Measurements from ENCODE around the gene BMP7. TPM values are rescaled to one million over a fixed set of nuclear protein-coding genes. Genes with fewer than 3 reads are reported as not detected.

Gene BMP7
- total and polyA plus RNA-seq, 2 experiments from 2014 or later = 15.9 to 22.8 TPM

DNA sequence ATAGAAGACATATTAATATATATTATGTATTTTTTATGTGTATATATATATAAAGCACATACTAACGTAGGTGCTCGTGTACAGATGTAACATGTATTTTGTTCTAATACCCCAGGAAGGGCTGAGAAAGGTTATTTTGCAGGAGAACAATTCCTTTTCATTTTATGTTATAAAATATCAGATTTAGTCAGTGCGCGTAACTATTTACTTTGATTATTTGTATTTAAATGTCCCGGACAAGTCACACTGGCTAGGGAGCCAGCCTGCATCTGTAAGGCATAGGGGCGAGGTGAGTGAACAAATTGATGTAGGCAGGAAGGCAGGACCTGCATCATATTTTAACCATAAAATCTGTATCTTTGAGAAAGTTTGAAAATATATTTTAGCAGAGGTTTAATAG lies 74.1 kb downstream of the BMP7 start:
- H3K9me3 Mint-ChIP-seq = no peaks in the 10 kb centered on the region; the same call in 2 of the 3 replicates
- no peak overlapping the region for H3K4me2 ChIP-seq
- H4K20me1 ChIP-seq (replicated peaks; ENCODE audit: insufficient read depth) = no peaks in the 10 kb centered on the region; the same call in 1 of the 2 replicates
- no peak overlapping the region for H2AFZ ChIP-seq
- H3K4me1 Mint-ChIP-seq = peaks cover 3% of the 10 kb centered on the region; the same call in 1 of the 3 replicates
- no peak overlapping the region for H3K4me3 ChIP-seq
- H3F3A ChIP-seq (replicated peaks; ENCODE audit: low read depth) = no peaks in the 10 kb centered on the region
- no peak overlapping the region for H3K4me3 Mint-ChIP-seq
- H3K36me3 ChIP-seq (ENCODE audit: insufficient read depth) = no peaks in the 10 kb centered on the region
- no peak overlapping the region for H3K27ac ChIP-seq (ENCODE audit: low read depth)
- no peaks in the 10 kb centered on the region for H3K4me1 ChIP-seq (ENCODE audit: insufficient read depth)
- no peaks in the 10 kb centered on the region for H3K27me3 ChIP-seq (ENCODE audit: insufficient read depth)
- TF ChIP-seq, protein P1, sequence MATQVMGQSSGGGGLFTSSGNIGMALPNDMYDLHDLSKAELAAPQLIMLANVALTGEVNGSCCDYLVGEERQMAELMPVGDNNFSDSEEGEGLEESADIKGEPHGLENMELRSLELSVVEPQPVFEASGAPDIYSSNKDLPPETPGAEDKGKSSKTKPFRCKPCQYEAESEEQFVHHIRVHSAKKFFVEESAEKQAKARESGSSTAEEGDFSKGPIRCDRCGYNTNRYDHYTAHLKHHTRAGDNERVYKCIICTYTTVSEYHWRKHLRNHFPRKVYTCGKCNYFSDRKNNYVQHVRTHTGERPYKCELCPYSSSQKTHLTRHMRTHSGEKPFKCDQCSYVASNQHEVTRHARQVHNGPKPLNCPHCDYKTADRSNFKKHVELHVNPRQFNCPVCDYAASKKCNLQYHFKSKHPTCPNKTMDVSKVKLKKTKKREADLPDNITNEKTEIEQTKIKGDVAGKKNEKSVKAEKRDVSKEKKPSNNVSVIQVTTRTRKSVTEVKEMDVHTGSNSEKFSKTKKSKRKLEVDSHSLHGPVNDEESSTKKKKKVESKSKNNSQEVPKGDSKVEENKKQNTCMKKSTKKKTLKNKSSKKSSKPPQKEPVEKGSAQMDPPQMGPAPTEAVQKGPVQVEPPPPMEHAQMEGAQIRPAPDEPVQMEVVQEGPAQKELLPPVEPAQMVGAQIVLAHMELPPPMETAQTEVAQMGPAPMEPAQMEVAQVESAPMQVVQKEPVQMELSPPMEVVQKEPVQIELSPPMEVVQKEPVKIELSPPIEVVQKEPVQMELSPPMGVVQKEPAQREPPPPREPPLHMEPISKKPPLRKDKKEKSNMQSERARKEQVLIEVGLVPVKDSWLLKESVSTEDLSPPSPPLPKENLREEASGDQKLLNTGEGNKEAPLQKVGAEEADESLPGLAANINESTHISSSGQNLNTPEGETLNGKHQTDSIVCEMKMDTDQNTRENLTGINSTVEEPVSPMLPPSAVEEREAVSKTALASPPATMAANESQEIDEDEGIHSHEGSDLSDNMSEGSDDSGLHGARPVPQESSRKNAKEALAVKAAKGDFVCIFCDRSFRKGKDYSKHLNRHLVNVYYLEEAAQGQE (IDR thresholded peaks at IDR 0.05; ENCODE audit: unreplicated experiment) = no peak
- TF ChIP-seq STAT1 (IDR thresholded peaks at IDR 0.05; ENCODE audit: unreplicated experiment) (no peak), JUNB (IDR thresholded peaks at IDR 0.05; ENCODE audit: unreplicated experiment) (no peak), CREB1 (CRISPR knock-in tag; IDR thresholded peaks at IDR 0.05; ENCODE audit: low read depth) (no peak), ZNF114 (CRISPR knock-in tag; IDR thresholded peaks at IDR 0.05) (no peak), EZH2phosphoT487 (IDR thresholded peaks at IDR 0.05; ENCODE audit: unreplicated experiment) (no peak), NANOG (IDR thresholded peaks at IDR 0.05; ENCODE audit: borderline replicate concordance) (no peak), POLR2AphosphoS5 (IDR thresholded peaks at IDR 0.05; ENCODE audit: low read depth) (no peak), EZH2 (IDR thresholded peaks at IDR 0.05; ENCODE audit: low read depth, unreplicated experiment) (no peak), ZNF331 (CRISPR knock-in tag; IDR thresholded peaks at IDR 0.05; ENCODE audit: low read depth) (no peak)
- TF ChIP-seq, protein P2, sequence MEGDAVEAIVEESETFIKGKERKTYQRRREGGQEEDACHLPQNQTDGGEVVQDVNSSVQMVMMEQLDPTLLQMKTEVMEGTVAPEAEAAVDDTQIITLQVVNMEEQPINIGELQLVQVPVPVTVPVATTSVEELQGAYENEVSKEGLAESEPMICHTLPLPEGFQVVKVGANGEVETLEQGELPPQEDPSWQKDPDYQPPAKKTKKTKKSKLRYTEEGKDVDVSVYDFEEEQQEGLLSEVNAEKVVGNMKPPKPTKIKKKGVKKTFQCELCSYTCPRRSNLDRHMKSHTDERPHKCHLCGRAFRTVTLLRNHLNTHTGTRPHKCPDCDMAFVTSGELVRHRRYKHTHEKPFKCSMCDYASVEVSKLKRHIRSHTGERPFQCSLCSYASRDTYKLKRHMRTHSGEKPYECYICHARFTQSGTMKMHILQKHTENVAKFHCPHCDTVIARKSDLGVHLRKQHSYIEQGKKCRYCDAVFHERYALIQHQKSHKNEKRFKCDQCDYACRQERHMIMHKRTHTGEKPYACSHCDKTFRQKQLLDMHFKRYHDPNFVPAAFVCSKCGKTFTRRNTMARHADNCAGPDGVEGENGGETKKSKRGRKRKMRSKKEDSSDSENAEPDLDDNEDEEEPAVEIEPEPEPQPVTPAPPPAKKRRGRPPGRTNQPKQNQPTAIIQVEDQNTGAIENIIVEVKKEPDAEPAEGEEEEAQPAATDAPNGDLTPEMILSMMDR (conservative IDR thresholded peaks at IDR 0.05; ENCODE audit: low read depth in 2 of 2) = no peak
- TF ChIP-seq, protein P3, sequence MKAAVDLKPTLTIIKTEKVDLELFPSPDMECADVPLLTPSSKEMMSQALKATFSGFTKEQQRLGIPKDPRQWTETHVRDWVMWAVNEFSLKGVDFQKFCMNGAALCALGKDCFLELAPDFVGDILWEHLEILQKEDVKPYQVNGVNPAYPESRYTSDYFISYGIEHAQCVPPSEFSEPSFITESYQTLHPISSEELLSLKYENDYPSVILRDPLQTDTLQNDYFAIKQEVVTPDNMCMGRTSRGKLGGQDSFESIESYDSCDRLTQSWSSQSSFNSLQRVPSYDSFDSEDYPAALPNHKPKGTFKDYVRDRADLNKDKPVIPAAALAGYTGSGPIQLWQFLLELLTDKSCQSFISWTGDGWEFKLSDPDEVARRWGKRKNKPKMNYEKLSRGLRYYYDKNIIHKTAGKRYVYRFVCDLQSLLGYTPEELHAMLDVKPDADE (IDR thresholded peaks at IDR 0.05) = no peak
- TF ChIP-seq, protein P4, sequence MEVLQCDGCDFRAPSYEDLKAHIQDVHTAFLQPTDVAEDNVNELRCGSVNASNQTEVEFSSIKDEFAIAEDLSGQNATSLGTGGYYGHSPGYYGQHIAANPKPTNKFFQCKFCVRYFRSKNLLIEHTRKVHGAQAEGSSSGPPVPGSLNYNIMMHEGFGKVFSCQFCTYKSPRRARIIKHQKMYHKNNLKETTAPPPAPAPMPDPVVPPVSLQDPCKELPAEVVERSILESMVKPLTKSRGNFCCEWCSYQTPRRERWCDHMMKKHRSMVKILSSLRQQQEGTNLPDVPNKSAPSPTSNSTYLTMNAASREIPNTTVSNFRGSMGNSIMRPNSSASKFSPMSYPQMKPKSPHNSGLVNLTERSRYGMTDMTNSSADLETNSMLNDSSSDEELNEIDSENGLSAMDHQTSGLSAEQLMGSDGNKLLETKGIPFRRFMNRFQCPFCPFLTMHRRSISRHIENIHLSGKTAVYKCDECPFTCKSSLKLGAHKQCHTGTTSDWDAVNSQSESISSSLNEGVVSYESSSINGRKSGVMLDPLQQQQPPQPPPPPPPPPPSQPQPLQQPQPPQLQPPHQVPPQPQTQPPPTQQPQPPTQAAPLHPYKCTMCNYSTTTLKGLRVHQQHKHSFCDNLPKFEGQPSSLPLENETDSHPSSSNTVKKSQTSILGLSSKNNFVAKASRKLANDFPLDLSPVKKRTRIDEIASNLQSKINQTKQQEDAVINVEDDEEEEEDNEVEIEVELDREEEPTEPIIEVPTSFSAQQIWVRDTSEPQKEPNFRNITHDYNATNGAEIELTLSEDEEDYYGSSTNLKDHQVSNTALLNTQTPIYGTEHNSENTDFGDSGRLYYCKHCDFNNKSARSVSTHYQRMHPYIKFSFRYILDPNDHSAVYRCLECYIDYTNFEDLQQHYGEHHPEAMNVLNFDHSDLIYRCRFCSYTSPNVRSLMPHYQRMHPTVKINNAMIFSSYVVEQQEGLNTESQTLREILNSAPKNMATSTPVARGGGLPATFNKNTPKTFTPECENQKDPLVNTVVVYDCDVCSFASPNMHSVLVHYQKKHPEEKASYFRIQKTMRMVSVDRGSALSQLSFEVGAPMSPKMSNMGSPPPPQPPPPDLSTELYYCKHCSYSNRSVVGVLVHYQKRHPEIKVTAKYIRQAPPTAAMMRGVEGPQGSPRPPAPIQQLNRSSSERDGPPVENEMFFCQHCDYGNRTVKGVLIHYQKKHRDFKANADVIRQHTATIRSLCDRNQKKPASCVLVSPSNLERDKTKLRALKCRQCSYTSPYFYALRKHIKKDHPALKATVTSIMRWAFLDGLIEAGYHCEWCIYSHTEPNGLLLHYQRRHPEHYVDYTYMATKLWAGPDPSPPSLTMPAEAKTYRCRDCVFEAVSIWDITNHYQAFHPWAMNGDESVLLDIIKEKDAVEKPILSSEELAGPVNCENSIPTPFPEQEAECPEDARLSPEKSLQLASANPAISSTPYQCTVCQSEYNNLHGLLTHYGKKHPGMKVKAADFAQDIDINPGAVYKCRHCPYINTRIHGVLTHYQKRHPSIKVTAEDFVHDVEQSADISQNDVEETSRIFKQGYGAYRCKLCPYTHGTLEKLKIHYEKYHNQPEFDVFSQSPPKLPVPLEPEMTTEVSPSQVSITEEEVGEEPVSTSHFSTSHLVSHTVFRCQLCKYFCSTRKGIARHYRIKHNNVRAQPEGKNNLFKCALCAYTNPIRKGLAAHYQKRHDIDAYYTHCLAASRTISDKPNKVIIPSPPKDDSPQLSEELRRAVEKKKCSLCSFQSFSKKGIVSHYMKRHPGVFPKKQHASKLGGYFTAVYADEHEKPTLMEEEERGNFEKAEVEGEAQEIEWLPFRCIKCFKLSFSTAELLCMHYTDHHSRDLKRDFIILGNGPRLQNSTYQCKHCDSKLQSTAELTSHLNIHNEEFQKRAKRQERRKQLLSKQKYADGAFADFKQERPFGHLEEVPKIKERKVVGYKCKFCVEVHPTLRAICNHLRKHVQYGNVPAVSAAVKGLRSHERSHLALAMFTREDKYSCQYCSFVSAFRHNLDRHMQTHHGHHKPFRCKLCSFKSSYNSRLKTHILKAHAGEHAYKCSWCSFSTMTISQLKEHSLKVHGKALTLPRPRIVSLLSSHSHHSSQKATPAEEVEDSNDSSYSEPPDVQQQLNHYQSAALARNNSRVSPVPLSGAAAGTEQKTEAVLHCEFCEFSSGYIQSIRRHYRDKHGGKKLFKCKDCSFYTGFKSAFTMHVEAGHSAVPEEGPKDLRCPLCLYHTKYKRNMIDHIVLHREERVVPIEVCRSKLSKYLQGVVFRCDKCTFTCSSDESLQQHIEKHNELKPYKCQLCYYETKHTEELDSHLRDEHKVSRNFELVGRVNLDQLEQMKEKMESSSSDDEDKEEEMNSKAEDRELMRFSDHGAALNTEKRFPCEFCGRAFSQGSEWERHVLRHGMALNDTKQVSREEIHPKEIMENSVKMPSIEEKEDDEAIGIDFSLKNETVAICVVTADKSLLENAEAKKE (CRISPR knock-in tag; IDR thresholded peaks at IDR 0.05) = no peak
- peaks cover 3% of the 10 kb centered on the region for H3K27me3 Mint-ChIP-seq (ENCODE audit: insufficient read depth, low read depth, poor library complexity)
- no peak overlapping the region for H3K27ac Mint-ChIP-seq
- DNase-seq (ENCODE audit: low spot score) (no peak), ATAC-seq (no peak)
- no peaks in the 10 kb centered on the region for H3K79me2 ChIP-seq (replicated peaks; ENCODE audit: insufficient read depth)
- no peaks in the 10 kb centered on the region; the same call in 2 of the 3 replicates for H3K36me3 Mint-ChIP-seq (ENCODE audit: low read depth)
- no peaks in the 10 kb centered on the region for H3K9me2 ChIP-seq (ENCODE audit: insufficient read depth)

Data from GM23338 (cell line).